ENCODE data around the gene PDGFC. TPM values are rescaled to one million over a fixed set of nuclear protein-coding genes. Genes with fewer than 3 reads are reported as not detected.

The PDGFC gene
- total RNA-seq, 4 donors from 2014 or later: 29.0 to 47.8 (median 38.1) TPM

- no peak for TF ChIP-seq CTCF (IDR thresholded peaks at IDR 0.05; ENCODE audit: low read depth)
Observed at GRCh38 chr4:156966836-156967235, 4.8 kb downstream of the PDGFC start.

GRCh38 chr4:156963419-156963818, 8.2 kb downstream of the PDGFC start:
- TF ChIP-seq CTCF (IDR thresholded peaks at IDR 0.05; ENCODE audit: low read depth): no peak

- TF ChIP-seq CTCF (IDR thresholded peaks at IDR 0.05; ENCODE audit: low read depth): no peak
Observed at GRCh38 chr4:156962528-156962974, 9.0 kb downstream of the PDGFC start.

- no peak for TF ChIP-seq CTCF (IDR thresholded peaks at IDR 0.05; ENCODE audit: low read depth)
Observed at GRCh38 chr4:156962058-156962358, 9.6 kb downstream of the PDGFC start.

- TF ChIP-seq CTCF (IDR thresholded peaks at IDR 0.05; ENCODE audit: low read depth): no peak
Observed at GRCh38 chr4:156961196-156962057, 10.2 kb downstream of the PDGFC start.

- no peak for TF ChIP-seq CTCF (IDR thresholded peaks at IDR 0.05; ENCODE audit: low read depth)
Observed at GRCh38 chr4:156959298-156959702, 12.3 kb downstream of the PDGFC start.

- TF ChIP-seq CTCF (IDR thresholded peaks at IDR 0.05; ENCODE audit: low read depth): no peak
Observed at GRCh38 chr4:156958276-156959074, 13.1 kb downstream of the PDGFC start.

Data from subcutaneous adipose tissue (tissue), 4 donors.